GM19397 (cell line): ENCODE measurements around the gene HEG1.

Experiments used
- ATAC-seq: cut with Tn5 transposase; IDR thresholded peaks from one replicate; pipeline ENCODE4 v1.9.1; 2021; ENCODE audit warnings: mild to moderate bottlenecking, moderate library complexity; ENCODE audit not compliant: unreplicated experiment

HEG1 gene

DNA sequence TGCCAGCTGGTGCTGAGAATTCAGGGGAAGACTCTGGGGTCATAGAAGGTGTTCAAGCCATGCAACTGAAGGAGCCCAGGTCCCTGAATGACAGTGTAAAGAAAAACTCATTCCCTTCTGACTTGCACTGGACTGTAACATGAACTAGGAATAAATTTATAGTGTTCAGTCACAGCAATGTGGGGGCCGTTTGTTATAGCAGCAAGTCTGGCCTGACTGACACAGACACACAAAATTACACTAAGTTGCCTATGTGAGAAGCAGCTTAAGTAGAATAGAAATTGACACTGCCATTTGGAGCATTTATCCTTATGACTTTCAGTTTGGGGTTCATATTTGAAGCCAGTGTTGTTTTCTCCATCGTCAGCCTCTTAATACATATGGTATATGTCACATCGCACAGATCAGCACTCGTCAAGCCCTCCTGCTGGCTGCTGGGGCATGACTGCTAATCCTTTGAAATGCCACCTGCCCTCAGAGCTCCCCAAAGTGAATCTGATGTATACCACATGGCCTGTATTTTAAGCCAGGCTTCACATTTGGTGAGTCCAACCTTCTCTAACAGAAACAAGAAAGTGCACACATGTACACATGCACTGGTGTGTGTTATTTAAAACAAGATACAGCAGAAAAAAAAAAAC lies 17.1 kb upstream of the HEG1 start:
- ATAC-seq: no peak

DNA sequence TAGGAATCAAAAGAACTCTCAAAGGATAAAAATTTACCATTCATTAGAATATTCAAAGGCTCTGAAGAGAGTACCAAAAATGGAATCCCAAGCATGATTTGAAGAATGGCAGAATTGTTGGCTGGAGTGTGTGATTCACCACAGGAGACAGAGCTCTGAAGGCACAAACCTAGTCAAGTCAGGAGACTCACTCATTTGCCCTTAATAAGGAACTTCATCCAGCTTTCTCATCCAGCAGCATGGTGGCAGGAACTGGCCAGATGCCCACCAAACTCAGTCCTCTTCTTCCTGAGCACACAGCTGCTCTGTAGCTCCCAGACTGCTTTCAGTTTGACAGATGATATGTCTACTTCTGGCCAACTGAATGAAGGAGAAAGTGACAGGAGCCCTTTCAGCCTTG lies 16.5 kb upstream of the HEG1 start:
- no peak for ATAC-seq

GRCh38 chr3:125069968-125070745 lies 14.4 kb upstream of the HEG1 start:
- ATAC-seq: no peak

DNA sequence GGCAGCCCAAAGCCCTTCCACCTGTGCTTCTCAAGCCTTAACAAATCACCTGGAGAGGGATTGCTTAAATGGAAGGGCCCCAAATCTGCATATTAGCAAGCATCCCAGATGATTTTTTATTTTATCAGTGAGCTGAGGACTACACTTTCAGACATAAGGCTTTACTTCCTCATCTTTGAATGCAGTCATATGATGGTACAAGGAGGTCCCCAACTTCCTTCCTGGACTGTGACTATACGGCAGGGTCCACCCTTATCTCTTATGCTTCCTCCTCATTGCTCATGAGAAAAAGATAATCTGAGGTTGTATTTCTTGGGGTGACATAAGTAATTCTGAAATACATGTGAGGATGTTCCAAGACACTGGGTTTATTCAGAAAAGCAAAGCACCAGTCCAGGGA lies 13.7 kb upstream of the HEG1 start:
- no peak for ATAC-seq

- no peak for ATAC-seq
Measured at GRCh38 chr3:125068265-125068664, 12.5 kb upstream of the HEG1 start.

GRCh38 chr3:125067225-125067624 lies 11.4 kb upstream of the HEG1 start:
- no peak for ATAC-seq

DNA sequence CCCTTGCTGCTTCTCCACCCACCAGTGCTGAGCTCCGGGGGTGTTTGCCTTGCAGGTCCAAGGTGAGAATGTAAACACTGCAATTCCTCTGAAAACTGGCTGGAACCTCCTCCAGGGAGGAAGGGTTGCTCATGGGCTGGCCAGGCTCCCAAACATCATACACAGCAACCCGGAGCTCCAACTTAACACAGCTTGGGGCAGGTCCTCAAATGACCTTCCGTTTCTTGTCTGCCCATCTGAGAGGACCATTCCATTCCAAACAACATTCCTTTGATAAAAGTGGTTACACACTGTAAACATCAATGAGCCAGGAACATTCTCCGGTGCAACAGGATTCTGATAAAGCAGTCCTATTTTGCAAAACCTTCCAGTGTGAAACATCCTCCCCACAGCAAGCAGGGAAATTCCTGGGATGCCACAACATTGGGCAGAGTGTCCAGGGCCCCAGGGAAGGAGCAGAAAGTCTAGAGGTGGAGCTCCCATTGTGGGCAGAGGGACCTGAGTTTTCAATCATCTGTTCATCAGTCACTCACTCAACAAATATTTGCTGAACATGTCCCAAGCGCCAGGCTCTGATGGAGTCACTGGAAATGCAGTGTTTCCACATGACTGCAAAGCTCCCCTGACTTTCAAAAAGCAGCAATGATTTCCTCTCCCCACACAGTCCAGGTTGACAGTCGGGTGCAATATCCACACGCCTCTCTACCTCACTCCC lies 7.3 kb upstream of the HEG1 start:
- ATAC-seq: no peak

DNA sequence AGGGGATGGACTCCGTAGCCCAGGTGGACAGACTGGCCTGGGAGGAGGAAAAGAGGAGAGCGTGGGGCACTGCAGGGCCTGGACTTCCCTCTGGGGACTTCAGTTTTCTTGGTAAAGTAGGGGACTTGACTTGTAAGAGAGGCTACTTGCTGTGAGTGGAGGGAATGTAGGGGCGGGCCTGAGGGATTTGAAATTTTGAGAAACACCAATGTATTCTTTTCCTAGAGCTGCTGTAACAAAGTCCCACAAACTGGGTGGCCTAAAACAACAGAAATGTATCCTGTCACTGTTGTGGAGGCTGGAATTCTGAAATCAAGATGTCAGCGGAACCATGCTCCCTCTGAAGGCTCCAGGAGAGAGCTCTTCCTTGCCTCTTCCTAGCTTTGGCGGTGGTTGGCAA lies 5.8 kb upstream of the HEG1 start:
- no peak for ATAC-seq

GRCh38 chr3:125061170-125061569 lies 5.4 kb upstream of the HEG1 start:
- ATAC-seq: no peak

- no peak for ATAC-seq
Measured at GRCh38 chr3:125059488-125060245, 3.9 kb upstream of the HEG1 start.

DNA sequence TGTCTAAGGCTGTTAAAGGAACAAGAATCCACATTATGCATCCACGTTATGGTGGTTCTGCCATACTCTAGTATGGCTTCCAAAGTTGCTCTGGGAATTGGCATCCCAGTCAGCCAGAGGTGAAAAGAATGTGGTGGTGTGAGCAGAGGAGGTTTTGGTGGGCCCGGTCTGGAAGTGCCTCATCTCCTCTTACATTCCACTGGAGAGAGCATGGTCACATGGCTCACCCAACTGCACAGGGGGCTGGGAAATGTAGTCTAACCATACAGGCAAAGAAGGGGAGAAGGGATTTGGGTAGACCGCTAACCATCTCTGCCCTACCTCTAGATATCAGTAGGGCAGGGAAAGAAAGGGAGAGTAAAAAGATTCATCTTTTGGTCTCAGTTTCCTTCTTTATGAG lies 3.2 kb upstream of the HEG1 start:
- no peak for ATAC-seq

DNA sequence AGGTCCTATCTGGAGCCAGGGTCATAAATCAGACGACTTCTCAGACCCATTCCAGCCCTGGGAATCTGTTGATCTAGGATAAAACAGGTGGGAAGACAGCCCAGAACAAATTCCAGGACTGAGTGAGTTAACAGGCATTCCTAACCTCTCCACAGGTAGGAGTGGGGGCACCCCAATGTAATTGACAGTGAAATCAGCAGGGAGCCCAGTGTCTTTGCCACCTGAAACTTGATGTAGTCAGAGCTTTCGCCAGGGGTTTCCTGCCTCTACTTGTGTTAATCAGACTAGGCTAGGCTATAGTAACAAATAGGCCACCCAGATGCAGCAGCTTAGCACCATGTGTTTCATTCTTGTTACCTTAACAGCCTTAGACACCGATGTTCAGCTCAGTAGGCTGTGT lies 2.7 kb upstream of the HEG1 start:
- ATAC-seq: no peak

DNA sequence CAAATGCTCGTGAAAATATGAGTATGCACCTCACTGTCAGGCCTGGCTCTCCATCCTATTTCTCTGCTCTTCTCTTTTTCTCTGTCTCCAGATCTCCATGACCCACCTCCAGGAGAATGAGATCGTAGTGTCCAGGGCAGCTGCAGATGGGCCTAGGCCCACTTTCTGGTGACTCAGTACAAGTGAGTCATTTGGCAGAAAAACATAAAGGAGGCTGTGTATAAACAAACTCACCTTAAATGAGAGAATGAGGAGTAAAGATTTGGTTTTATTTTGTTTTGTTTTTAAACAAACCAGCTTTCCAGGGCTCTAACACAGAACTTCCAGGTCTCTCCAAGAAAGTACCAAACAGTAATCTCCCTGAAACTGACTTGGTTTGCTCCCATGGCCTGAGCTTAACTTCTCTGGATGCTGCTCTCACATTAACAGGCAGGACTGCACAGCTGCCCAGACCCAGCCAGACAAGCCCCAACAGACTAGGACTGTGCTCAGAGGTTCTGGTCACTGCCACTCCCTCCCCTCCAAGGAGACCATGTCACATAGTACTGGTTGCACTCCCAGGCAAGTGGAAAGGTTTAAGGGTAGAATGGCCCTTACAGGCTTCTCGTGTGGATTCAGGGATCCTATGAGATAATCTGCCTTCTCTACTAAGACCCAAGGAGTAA lies 1.5 kb upstream of the HEG1 start:
- ATAC-seq: no peak

GRCh38 chr3:125055331-125055912 lies 375 bp downstream of the HEG1 start:
- peak; percentile 31 for ATAC-seq

GRCh38 chr3:125054449-125055329 lies 1.1 kb downstream of the HEG1 start:
- ATAC-seq: no peak

GRCh38 chr3:125054062-125054448 lies 1.7 kb downstream of the HEG1 start:
- no peak for ATAC-seq

- no peak for ATAC-seq
Measured at GRCh38 chr3:125053304-125053699, 2.5 kb downstream of the HEG1 start.

GRCh38 chr3:125052624-125053303 lies 3.0 kb downstream of the HEG1 start:
- ATAC-seq: no peak
